ENCODE data around the gene ANOS1. TPM values are rescaled to one million over a fixed set of nuclear protein-coding genes. Genes with fewer than 3 reads are reported as not detected.

Gene ANOS1
- total RNA-seq, 1 experiment from 2014 or later: not detected

- no peak for DNase-seq
- Histone ChIP-seq H3K27me3 (no peaks in the 10 kb centered on the region), H3K9me3 (replicated peaks) (no peaks in the 10 kb centered on the region), H3K4me3 (no peak overlapping the region), H3K36me3 (no peaks in the 10 kb centered on the region), H3K4me1 (no peaks in the 10 kb centered on the region), H3K27ac (no peak overlapping the region)
These were observed 247.5 kb downstream of the ANOS1 start for GRCh38 chrX:8484360-8484949.

Other genes with a start within 250 kb of the ANOS1 start
- not detected in 2 replicates for gene FAM9A, start 69.2 kb upstream of the ANOS1 start, total RNA-seq (2014; rRNA removed; shearing (Covaris generic))

All from SJCRH30 (cell line).